Mammary epithelial cell (primary cell): ENCODE data around the gene MPRIP.

Source experiments
- CTCF ChIP-seq, 2 donors: IDR thresholded peaks in 1 of 2; conservative IDR thresholded peaks in 1 of 2; 2 replicates each; pipeline ENCODE4 v1.5.1; 2011 to 2012; ENCODE audit warnings: inconsistent platforms in 2 of 2, low read length in 2 of 2, mild to moderate bottlenecking in 2 of 2, control low read depth in 1 of 2, low read depth in 1 of 2; ENCODE audit not compliant: insufficient read depth in 1 of 2; ENCODE audit errors: extremely low read depth in 1 of 2
- EZH2 ChIP-seq: IDR thresholded peaks from 2 replicates; pipeline ENCODE4 v1.6.1; 2012; ENCODE audit warnings: low read length, inconsistent platforms, borderline replicate concordance

DNA sequence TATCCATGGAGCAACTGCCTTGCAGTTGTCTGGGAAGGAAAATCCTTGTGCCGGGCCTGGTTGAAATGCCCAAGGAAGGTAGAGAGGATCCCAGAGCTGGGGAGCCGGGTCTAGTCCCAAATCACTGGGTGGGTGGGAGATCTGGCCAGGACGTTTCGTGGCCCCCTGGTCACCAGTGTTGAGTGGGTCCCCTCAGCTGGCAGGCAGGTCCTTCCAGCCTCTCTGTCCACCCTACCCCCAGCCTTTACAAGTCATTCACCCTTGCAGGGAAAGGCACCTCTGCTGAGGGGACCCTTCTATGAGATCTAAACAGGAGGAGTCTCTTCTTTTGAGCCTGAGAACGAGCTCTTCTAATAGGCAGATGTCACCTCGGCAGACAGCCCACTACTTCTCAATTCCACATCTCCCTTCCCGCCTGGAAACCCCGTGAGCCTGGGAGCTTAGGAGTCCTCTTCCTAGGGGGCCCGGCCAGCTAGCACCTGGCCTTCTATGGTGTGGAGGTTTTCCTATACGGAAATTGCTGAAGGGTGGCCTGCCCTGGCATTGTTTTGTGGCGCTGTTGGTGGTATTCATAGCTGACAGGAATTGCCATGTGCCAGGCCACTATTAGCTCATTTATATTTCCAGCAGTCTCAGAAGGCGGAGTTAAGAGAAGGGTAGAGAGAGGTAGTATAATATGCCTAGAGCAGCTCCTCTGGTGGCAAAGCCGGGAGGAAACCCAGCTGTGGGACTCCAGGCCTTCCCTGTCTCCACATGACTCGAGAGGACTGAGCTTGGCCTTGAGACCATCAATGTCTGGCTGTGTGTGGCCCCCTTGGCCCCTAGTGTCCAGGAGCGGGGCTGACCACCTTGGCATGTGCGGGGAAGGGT is 13.3 kb downstream of the MPRIP start:
- TF ChIP-seq CTCF (conservative IDR thresholded peaks at IDR 0.05 in 1 of 2, IDR thresholded peaks at IDR 0.05 in 1 of 2; ENCODE audit: extremely low read depth in 1 of 2, insufficient read depth in 1 of 2, low read depth in 1 of 2, low read length in 2 of 2): peak in 1 of 2 donors; percentile 28
- no peak for TF ChIP-seq EZH2
